DOHH2 (cell line): ENCODE results near the gene ABCA2.

Source experiments
- H3F3A ChIP-seq: fragments of 200-600 bp; sonication (generic), shearing (Covaris generic); 2 replicates; pipeline ENCODE4 v1.6.0; 2016; ENCODE audit warnings: antibody characterized with exemption, mild to moderate bottlenecking; ENCODE audit not compliant: control insufficient read depth, insufficient read depth
- H3K27ac ChIP-seq: fragments of 200-600 bp; sonication (generic); 2 replicates; pipeline ENCODE4 v1.5.1; 2014; ENCODE audit warnings: low read depth, mild to moderate bottlenecking, low read length, moderate library complexity
- H3K27me3 ChIP-seq: fragments of 200-600 bp; sonication (generic); 2 replicates; pipeline ENCODE4 v1.6.1; 2014; ENCODE audit warnings: mild to moderate bottlenecking, low read length, mixed read lengths; ENCODE audit not compliant: control insufficient read depth
- H3K36me3 ChIP-seq: fragments of 200-600 bp; sonication (generic); 2 replicates; pipeline ENCODE4 v1.6.1; 2014; ENCODE audit warnings: mild to moderate bottlenecking, low read length, moderate library complexity, mixed read lengths; ENCODE audit not compliant: control insufficient read depth
- H3K4me1 ChIP-seq: fragments of 200-600 bp; sonication (generic); 2 replicates; pipeline ENCODE4 v1.6.1; 2014; ENCODE audit warnings: mild to moderate bottlenecking, low read length, mixed read lengths; ENCODE audit not compliant: control insufficient read depth
- H3K4me2 ChIP-seq: fragments of 200-600 bp; sonication (generic); 2 replicates; pipeline ENCODE4 v1.6.0; 2014; ENCODE audit warnings: mild to moderate bottlenecking, low read length, moderate library complexity
- H3K4me3 ChIP-seq: fragments of 200-600 bp; sonication (generic); 2 replicates; pipeline ENCODE4 v1.5.1; 2014; ENCODE audit warnings: mild to moderate bottlenecking, low read length, mixed read lengths
- H3K79me2 ChIP-seq: fragments of 200-600 bp; sonication (generic); 2 replicates; pipeline ENCODE4 v1.6.1; 2014; ENCODE audit warnings: mild to moderate bottlenecking, low read length, mixed read lengths; ENCODE audit not compliant: control insufficient read depth
- H3K9me2 ChIP-seq: fragments of 200-600 bp; sonication (generic); replicated peaks from 2 replicates; pipeline ENCODE4 v1.6.1; 2014; ENCODE audit warnings: mild to moderate bottlenecking, low read length, mixed read lengths; ENCODE audit not compliant: control insufficient read depth
- H3K9me3 ChIP-seq: fragments of 200-600 bp; sonication (generic); 2 replicates; pipeline ENCODE4 v1.6.1; 2014; ENCODE audit warnings: antibody characterized with exemption, low read length, mixed read lengths; ENCODE audit not compliant: control insufficient read depth, insufficient read depth
- H4K20me1 ChIP-seq: fragments of 200-600 bp; sonication (generic); 2 replicates; pipeline ENCODE4 v1.6.0; 2014; ENCODE audit warnings: low read depth, mild to moderate bottlenecking, antibody characterized with exemption, low read length, moderate library complexity; ENCODE audit not compliant: control insufficient read depth, insufficient read depth
- EZH2phosphoT487 ChIP-seq: fragments of 200-600 bp; sonication (generic); IDR thresholded peaks from 2 replicates; pipeline ENCODE4 v1.6.1; 2017; ENCODE audit warnings: borderline replicate concordance, mild to moderate bottlenecking, antibody characterized with exemption, low read length, moderate library complexity, mixed read lengths
- TF ChIP-seq, protein P1 (sequence below): fragments of 200-600 bp; sonication (generic); IDR thresholded peaks from one replicate; pipeline ENCODE4 v1.5.1; 2014; ENCODE audit warnings: antibody characterized with exemption, mild to moderate bottlenecking, low read depth, low read length; ENCODE audit not compliant: poor library complexity, severe bottlenecking

ABCA2 gene

DNA sequence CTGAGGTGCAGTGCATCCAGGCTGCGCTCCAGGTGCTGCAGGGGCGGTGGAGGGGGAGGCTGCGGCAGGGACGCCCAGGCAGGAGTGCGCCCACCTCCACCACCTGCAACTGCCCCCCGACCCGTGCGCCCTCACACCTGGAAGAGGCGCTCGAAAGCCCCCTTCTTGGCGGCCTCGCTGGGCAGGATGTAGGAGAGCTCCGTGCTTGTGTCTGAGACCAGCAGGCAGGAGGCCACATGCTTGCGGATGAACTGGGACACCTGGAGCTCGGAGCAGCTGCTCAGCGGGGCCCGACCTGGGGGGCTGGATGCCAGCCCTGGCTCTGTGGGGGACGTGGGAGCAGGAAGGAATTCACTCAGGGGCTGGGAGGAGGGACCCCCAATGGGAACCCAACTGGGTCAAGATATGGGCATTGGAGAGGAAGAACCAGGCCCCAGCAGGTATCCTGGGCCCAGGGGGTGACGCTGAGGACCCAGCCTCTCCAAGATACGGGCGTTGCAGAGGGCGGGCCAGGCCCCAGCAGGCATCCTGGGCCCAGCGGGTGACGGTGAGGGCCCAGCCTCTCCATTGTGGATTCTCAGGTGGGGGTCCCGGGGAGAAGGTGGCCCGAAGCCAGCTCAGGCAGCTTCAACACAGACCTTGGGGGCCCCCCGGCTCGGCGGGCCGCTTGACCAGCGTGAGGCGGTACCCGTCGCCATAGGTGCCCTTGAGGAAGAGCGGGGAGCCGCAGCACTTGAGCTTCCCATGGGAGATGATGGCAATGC, 13.1 kb downstream of the ABCA2 start:
- Histone ChIP-seq H4K20me1 (no peaks in the 10 kb centered on the region), H3F3A (no peaks in the 10 kb centered on the region), H3K79me2 (no peaks in the 10 kb centered on the region), H3K27ac (no peak overlapping the region), H3K9me3 (no peaks in the 10 kb centered on the region), H3K9me2 (no peaks in the 10 kb centered on the region), H3K4me1 (no peaks in the 10 kb centered on the region), H3K27me3 (no peaks in the 10 kb centered on the region), H3K4me2 (no peak overlapping the region), H3K36me3 (no peaks in the 10 kb centered on the region), H3K4me3 (no peak overlapping the region)
- TF ChIP-seq, protein P1, sequence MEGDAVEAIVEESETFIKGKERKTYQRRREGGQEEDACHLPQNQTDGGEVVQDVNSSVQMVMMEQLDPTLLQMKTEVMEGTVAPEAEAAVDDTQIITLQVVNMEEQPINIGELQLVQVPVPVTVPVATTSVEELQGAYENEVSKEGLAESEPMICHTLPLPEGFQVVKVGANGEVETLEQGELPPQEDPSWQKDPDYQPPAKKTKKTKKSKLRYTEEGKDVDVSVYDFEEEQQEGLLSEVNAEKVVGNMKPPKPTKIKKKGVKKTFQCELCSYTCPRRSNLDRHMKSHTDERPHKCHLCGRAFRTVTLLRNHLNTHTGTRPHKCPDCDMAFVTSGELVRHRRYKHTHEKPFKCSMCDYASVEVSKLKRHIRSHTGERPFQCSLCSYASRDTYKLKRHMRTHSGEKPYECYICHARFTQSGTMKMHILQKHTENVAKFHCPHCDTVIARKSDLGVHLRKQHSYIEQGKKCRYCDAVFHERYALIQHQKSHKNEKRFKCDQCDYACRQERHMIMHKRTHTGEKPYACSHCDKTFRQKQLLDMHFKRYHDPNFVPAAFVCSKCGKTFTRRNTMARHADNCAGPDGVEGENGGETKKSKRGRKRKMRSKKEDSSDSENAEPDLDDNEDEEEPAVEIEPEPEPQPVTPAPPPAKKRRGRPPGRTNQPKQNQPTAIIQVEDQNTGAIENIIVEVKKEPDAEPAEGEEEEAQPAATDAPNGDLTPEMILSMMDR: no peak
- TF ChIP-seq EZH2phosphoT487: no peak

DNA sequence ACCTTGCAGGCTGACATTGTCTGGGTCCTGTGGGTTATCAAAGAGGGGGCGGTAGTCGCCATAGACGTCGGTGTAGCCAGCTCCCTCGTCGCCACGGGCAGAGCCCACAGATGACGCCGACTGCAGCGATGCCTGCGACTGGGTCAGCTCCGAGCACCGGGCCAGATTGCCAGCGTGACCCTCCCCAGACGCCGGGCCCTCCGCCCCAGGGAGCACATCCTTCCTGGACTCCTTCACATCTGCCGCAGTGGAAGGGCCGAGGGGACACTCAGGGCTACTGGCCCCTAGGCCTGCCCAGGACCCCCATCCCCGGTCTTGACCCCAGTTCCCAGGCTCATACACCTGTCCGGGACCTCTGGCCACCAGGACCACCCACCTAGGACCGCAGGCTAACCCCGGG, 13.9 kb downstream of the ABCA2 start:
- TF ChIP-seq EZH2phosphoT487: no peak
- TF ChIP-seq, protein P1: no peak
- Histone ChIP-seq H3K27me3 (no peaks in the 10 kb centered on the region), H4K20me1 (no peaks in the 10 kb centered on the region), H3K4me3 (no peak overlapping the region), H3K4me1 (no peaks in the 10 kb centered on the region), H3K9me2 (no peaks in the 10 kb centered on the region), H3K9me3 (no peaks in the 10 kb centered on the region), H3K79me2 (no peaks in the 10 kb centered on the region), H3F3A (no peaks in the 10 kb centered on the region), H3K36me3 (no peaks in the 10 kb centered on the region), H3K27ac (no peak overlapping the region), H3K4me2 (no peak overlapping the region)

- Histone ChIP-seq H3K79me2 (no peaks in the 10 kb centered on the region), H3K27me3 (no peaks in the 10 kb centered on the region), H4K20me1 (no peaks in the 10 kb centered on the region), H3F3A (no peaks in the 10 kb centered on the region), H3K4me2 (no peak overlapping the region), H3K36me3 (no peaks in the 10 kb centered on the region), H3K9me3 (no peaks in the 10 kb centered on the region), H3K4me1 (peaks cover 4% of the 10 kb centered on the region; the same call in 1 of the 2 replicates), H3K4me3 (no peak overlapping the region), H3K27ac (no peak overlapping the region), H3K9me2 (no peaks in the 10 kb centered on the region)
- TF ChIP-seq EZH2phosphoT487: no peak
- TF ChIP-seq, protein P1: no peak
Observed at GRCh38 chr9:137013571-137013940, 14.5 kb downstream of the ABCA2 start.
